Astrocyte (in vitro differentiated cells and primary cell): ENCODE measurements around the gene PINK1. TPM values are rescaled to one million over a fixed set of nuclear protein-coding genes. Genes with fewer than 3 reads are reported as not detected.

Experiments
- total RNA-seq: library from RNA; stranded (reverse); gene quantifications from 2 replicates; pipeline ENCODE4 v1.2.1, GENCODE V29; 2021

The PINK1 gene
- total RNA-seq, 1 donor from 2014 or later: 25.6 TPM

Other genes with a start within 250 kb of the PINK1 start
- 17.5 and 18.9 TPM in 2 replicates for gene CAMK2N1, start 147.2 kb upstream of the PINK1 start, total RNA-seq
- gene MUL1, start 125.3 kb upstream of the PINK1 start, total RNA-seq: 30.1 and 32.5 TPM in 2 replicates
- 0.22 and 0.27 TPM in 2 replicates for gene FAM43B, start 80.9 kb upstream of the PINK1 start, total RNA-seq
- not detected in 2 replicates for gene CDA, start 44.4 kb upstream of the PINK1 start, total RNA-seq
- 327 and 331 TPM in 2 replicates for gene DDOST, start 27.9 kb downstream of the PINK1 start, total RNA-seq
- 2.2 and 2.3 TPM in 2 replicates for gene KIF17, start 84.5 kb downstream of the PINK1 start, total RNA-seq
- gene SH2D5, start 99.2 kb downstream of the PINK1 start, total RNA-seq: 4.0 and 5.9 TPM in 2 replicates
- 135 and 156 TPM in 2 replicates for gene HP1BP3, start 153.8 kb downstream of the PINK1 start, total RNA-seq